ENCODE data around the gene NCOA3. TPM values are rescaled to one million over a fixed set of nuclear protein-coding genes. Genes with fewer than 3 reads are reported as not detected.
A peak's percentile ranks its signal among the peaks of the same experiment; 100 is the strongest.

Gene NCOA3
- total RNA-seq, 1 donor from 2014 or later, result 42.8 TPM

- no peak for DNase-seq (ENCODE audit: low spot score, unreplicated experiment)
- Mint-ChIP-seq H3K36me3 (ENCODE audit: insufficient read depth) (peaks cover 11% of the 10 kb centered on the region), H3K4me3 (ENCODE audit: low read depth) (no peak overlapping the region), H3K27me3 (no peaks in the 10 kb centered on the region), H3K27ac (no peak overlapping the region), H3K9me3 (ENCODE audit: low read depth) (no peaks in the 10 kb centered on the region), H3K4me1 (ENCODE audit: low read depth) (no peaks in the 10 kb centered on the region)
- no peak for TF ChIP-seq CTCF (IDR thresholded peaks at IDR 0.05; ENCODE audit: unreplicated experiment)
Measured at GRCh38 chr20:47662483-47663353, 161.0 kb downstream of the NCOA3 start.

- H3K36me3 Mint-ChIP-seq (ENCODE audit: insufficient read depth), result peaks cover 6% of the 10 kb centered on the region
- no peaks in the 10 kb centered on the region for H3K4me1 Mint-ChIP-seq (ENCODE audit: low read depth)
- H3K4me3 Mint-ChIP-seq (ENCODE audit: low read depth), result no peak overlapping the region
- no peaks in the 10 kb centered on the region for H3K27me3 Mint-ChIP-seq
- DNase-seq (ENCODE audit: low spot score, unreplicated experiment), result peak; percentile 88
- peak overlapping the region; percentile 88 for H3K27ac Mint-ChIP-seq
- peak; percentile 95 for TF ChIP-seq CTCF (IDR thresholded peaks at IDR 0.05; ENCODE audit: unreplicated experiment)
- no peaks in the 10 kb centered on the region for H3K9me3 Mint-ChIP-seq (ENCODE audit: low read depth)
Measured at GRCh38 chr20:47663354-47664067, 161.8 kb downstream of the NCOA3 start.

DNA sequence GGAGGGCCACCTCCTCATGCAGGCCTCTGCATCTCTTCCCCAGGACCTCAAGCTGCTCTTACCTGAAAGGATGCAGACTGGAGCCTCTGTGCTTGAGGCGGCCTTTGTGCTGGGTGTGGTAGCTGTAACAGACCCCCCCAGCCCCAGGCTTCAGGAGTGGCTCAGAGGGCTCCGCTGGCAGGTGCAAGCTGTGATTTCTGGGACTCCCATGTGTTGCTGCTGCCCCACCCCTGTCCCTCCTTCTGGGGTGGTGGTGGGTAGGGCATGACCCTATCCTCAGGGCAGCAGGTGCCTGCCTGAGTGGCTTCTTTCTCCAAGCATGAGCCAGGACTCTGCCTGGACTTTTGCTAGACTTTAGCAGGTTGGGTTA lies 162.4 kb downstream of the NCOA3 start:
- H3K4me3 Mint-ChIP-seq (ENCODE audit: low read depth), result no peak overlapping the region
- peak overlapping the region; percentile 88 for H3K27ac Mint-ChIP-seq
- no peak for DNase-seq (ENCODE audit: low spot score, unreplicated experiment)
- TF ChIP-seq CTCF (IDR thresholded peaks at IDR 0.05; ENCODE audit: unreplicated experiment), result no peak
- H3K27me3 Mint-ChIP-seq, result no peaks in the 10 kb centered on the region
- no peaks in the 10 kb centered on the region for H3K4me1 Mint-ChIP-seq (ENCODE audit: low read depth)
- H3K36me3 Mint-ChIP-seq (ENCODE audit: insufficient read depth), result peaks cover 9% of the 10 kb centered on the region
- H3K9me3 Mint-ChIP-seq (ENCODE audit: low read depth), result no peaks in the 10 kb centered on the region

DNA sequence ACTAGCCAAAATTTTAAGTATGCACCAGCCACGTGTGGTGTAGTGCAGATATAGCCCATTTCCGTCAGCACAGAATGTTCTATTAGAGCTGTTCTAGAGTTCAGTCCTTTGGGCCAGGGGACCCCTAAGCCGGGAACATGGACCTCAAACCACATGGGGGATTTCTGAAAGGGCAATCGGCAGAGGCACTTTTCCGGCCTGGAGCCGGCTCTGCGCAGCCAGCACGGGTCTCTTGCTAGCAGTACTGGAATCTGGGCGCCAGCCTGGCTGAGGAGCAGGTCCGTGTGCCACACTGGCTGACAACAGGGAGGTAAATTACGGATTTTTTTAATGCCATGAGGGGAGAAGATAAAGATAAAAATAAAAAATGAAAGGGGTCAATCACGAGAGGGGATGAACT lies 163.1 kb downstream of the NCOA3 start:
- no peak for DNase-seq (ENCODE audit: low spot score, unreplicated experiment)
- peak overlapping the region; percentile 87 for H3K27ac Mint-ChIP-seq
- no peak overlapping the region for H3K4me3 Mint-ChIP-seq (ENCODE audit: low read depth)

More for the DNA sequence above, 163.1 kb downstream of the NCOA3 start:
- Mint-ChIP-seq H3K4me1 (ENCODE audit: low read depth) (no peaks in the 10 kb centered on the region), H3K36me3 (ENCODE audit: insufficient read depth) (peaks cover 10% of the 10 kb centered on the region), H3K9me3 (ENCODE audit: low read depth) (no peaks in the 10 kb centered on the region), H3K27me3 (no peaks in the 10 kb centered on the region)
- TF ChIP-seq CTCF (IDR thresholded peaks at IDR 0.05; ENCODE audit: unreplicated experiment), result no peak
